GM23248 (cell line): Measurements from ENCODE around the gene QSER1. TPM values are rescaled to one million over a fixed set of nuclear protein-coding genes. Genes with fewer than 3 reads are reported as not detected.

Experiments used
- DNase-seq: peaks from one replicate; pipeline ENCODE4 v3.0.0-alpha.2; 2015
- H2AFZ ChIP-seq: fragments of 200-600 bp; sonication (generic); 2 replicates; pipeline ENCODE4 v1.6.1; 2016; ENCODE audit warnings: antibody characterized with exemption
- H3F3A ChIP-seq: fragments of 200-600 bp; sonication (generic); 2 replicates; pipeline ENCODE4 v1.6.1; 2016; ENCODE audit warnings: mild to moderate bottlenecking, antibody characterized with exemption, mixed run types; ENCODE audit not compliant: insufficient read depth
- H3K27ac ChIP-seq: fragments of 200-600 bp; sonication (generic); 2 replicates; pipeline ENCODE4 v1.5.1; 2016; ENCODE audit warnings: mild to moderate bottlenecking
- H3K27me3 ChIP-seq: fragments of 200-600 bp; sonication (generic); replicated peaks from 2 replicates; pipeline ENCODE4 v1.6.1; 2016; ENCODE audit warnings: mild to moderate bottlenecking; ENCODE audit not compliant: insufficient read depth
- H3K36me3 ChIP-seq: fragments of 200-600 bp; sonication (generic); 2 replicates; pipeline ENCODE4 v1.6.1; 2016; ENCODE audit warnings: low read depth, mild to moderate bottlenecking
- H3K4me1 ChIP-seq: fragments of 200-600 bp; sonication (generic); 2 replicates; pipeline ENCODE4 v1.6.1; 2016; ENCODE audit warnings: mild to moderate bottlenecking; ENCODE audit not compliant: insufficient read depth
- H3K4me2 ChIP-seq: fragments of 200-600 bp; sonication (generic); one replicate; pipeline ENCODE4 v1.6.1; 2016; ENCODE audit warnings: mild to moderate bottlenecking; ENCODE audit not compliant: unreplicated experiment
- H3K4me3 ChIP-seq: fragments of 200-600 bp; sonication (generic); 2 replicates; pipeline ENCODE4 v1.5.1; 2016; ENCODE audit warnings: mild to moderate bottlenecking
- H3K79me2 ChIP-seq: fragments of 200-600 bp; sonication (generic); 2 replicates; pipeline ENCODE4 v1.6.1; 2016; ENCODE audit warnings: mild to moderate bottlenecking; ENCODE audit not compliant: insufficient read depth
- H3K9ac ChIP-seq: fragments of 200-600 bp; sonication (generic); 2 replicates; pipeline ENCODE4 v1.6.1; 2016; ENCODE audit warnings: mild to moderate bottlenecking
- H3K9me2 ChIP-seq: fragments of 200-600 bp; sonication (generic); 2 replicates; pipeline ENCODE4 v1.6.1; 2016; ENCODE audit warnings: mixed run types, mild to moderate bottlenecking, moderate library complexity; ENCODE audit not compliant: insufficient read depth
- H3K9me3 ChIP-seq: fragments of 200-600 bp; sonication (generic); one replicate; pipeline ENCODE4 v1.6.1; 2017; ENCODE audit warnings: low read depth
- H4K20me1 ChIP-seq: fragments of 200-600 bp; sonication (generic); 2 replicates; pipeline ENCODE4 v1.6.0; 2016; ENCODE audit not compliant: insufficient read depth
- EZH2 ChIP-seq: fragments of 200-600 bp; sonication (generic); IDR thresholded peaks from 2 replicates; pipeline ENCODE4 v1.6.1; 2018; ENCODE audit warnings: antibody characterized with exemption, mild to moderate bottlenecking; ENCODE audit not compliant: insufficient read depth, poor library complexity, severe bottlenecking
- EZH2phosphoT487 ChIP-seq: fragments of 200-600 bp; sonication (generic); IDR thresholded peaks from 2 replicates; pipeline ENCODE4 v1.6.1; 2018; ENCODE audit warnings: antibody characterized with exemption, moderate library complexity, mild to moderate bottlenecking, low read depth; ENCODE audit not compliant: insufficient read depth
- WGBS, 2 experiments: methylation state at CpG; one replicate each; pipeline ENCODE4 v1.1.6; 2015 to 2017; ENCODE audit warnings: low lambda C conversion rate in 2 of 2, low coverage in 1 of 2; ENCODE audit errors: missing lambda C conversion rate in 2 of 2; 5-methylcytosine and 5-hydroxymethylcytosine counted together
- in situ Hi-C: fragments of 300-500 bp; cut with MboI; formaldehyde crosslinking; loops from 2 replicates; pipeline ENCODE4 v1.15.0; 2020
- polyA plus RNA-seq: library from polyadenylated mRNA; unstranded; fragments of >200 nt; fragmentation: Nextera tagmentation; extraction: Ambion mirVana; gene quantifications from 2 replicates; pipeline ENCODE4 v1.2.1, GENCODE V29; 2016
- total RNA-seq: library from RNA; depleted of rRNA; stranded (reverse); fragments of >200 nt; shearing (Covaris generic); gene quantifications from 2 replicates; pipeline ENCODE4 v1.2.3, GENCODE V29; 2014

Gene QSER1
- total and polyA plus RNA-seq, 2 experiments from 2014 or later = 4.9 to 16.5 TPM

GRCh38 chr11:32881286-32881685, 11.3 kb upstream of the QSER1 start:
- 42 to 51% methylated on average over 4 of the region's 4 CpGs for WGBS, 2 experiments
- TF ChIP-seq EZH2 (no peak), EZH2phosphoT487 (no peak)
- H3F3A ChIP-seq = no peaks in the 10 kb centered on the region
- no peaks in the 10 kb centered on the region for H3K36me3 ChIP-seq
- no peak overlapping the region for H2AFZ ChIP-seq
- H3K9ac ChIP-seq = no peak overlapping the region
- H3K4me1 ChIP-seq = no peaks in the 10 kb centered on the region
- no peaks in the 10 kb centered on the region for H3K9me2 ChIP-seq
- no peaks in the 10 kb centered on the region for H3K9me3 ChIP-seq
- 0 out of 2 replicates have a peak, but pooled peaks cover 4% of the 10 kb centered on the region for H3K27me3 ChIP-seq
- no peaks in the 10 kb centered on the region for H4K20me1 ChIP-seq
- no peak overlapping the region for H3K4me3 ChIP-seq
- in situ Hi-C loops = no loop called here
- H3K4me2 ChIP-seq = no peak overlapping the region
- H3K27ac ChIP-seq = no peak overlapping the region
- no peaks in the 10 kb centered on the region for H3K79me2 ChIP-seq
- peak; percentile 39 for DNase-seq

GRCh38 chr11:32883421-32883820, 9.2 kb upstream of the QSER1 start:
- Histone ChIP-seq H3F3A (no peaks in the 10 kb centered on the region), H3K36me3 (no peaks in the 10 kb centered on the region), H3K4me3 (no peak overlapping the region), H3K4me2 (no peak overlapping the region), H4K20me1 (no peaks in the 10 kb centered on the region), H3K79me2 (no peaks in the 10 kb centered on the region), H3K27me3 (0 out of 2 replicates have a peak, but pooled peaks cover 4% of the 10 kb centered on the region), H3K9ac (no peak overlapping the region), H2AFZ (no peak overlapping the region), H3K9me3 (no peaks in the 10 kb centered on the region), H3K27ac (no peak overlapping the region), H3K4me1 (no peaks in the 10 kb centered on the region), H3K9me2 (no peaks in the 10 kb centered on the region)
- DNase-seq = no peak
- in situ Hi-C loops = no loop called here
- 29 to 41% methylated on average over 3 of the region's 3 CpGs for WGBS, 2 experiments
- TF ChIP-seq EZH2 (no peak), EZH2phosphoT487 (no peak)

GRCh38 chr11:32884023-32884422, 8.6 kb upstream of the QSER1 start:
- WGBS, 2 experiments = 84 to 88% methylated on average over 3 of the region's 3 CpGs
- no peaks in the 10 kb centered on the region for H3K9me3 ChIP-seq
- no peaks in the 10 kb centered on the region for H3K9me2 ChIP-seq
- no peaks in the 10 kb centered on the region for H3K36me3 ChIP-seq
- H4K20me1 ChIP-seq = no peaks in the 10 kb centered on the region
- 0 out of 2 replicates have a peak, but pooled peaks cover 5% of the 10 kb centered on the region for H3K4me1 ChIP-seq
- no peak overlapping the region for H3K27ac ChIP-seq
- DNase-seq = no peak
- no peak overlapping the region for H2AFZ ChIP-seq
- TF ChIP-seq EZH2phosphoT487 (no peak), EZH2 (no peak)
- no peak overlapping the region for H3K4me2 ChIP-seq
- H3K4me3 ChIP-seq = no peak overlapping the region
- in situ Hi-C loops = no loop called here
- no peak overlapping the region for H3K9ac ChIP-seq
- H3K79me2 ChIP-seq = no peaks in the 10 kb centered on the region
- H3F3A ChIP-seq = 0 out of 2 replicates have a peak, but pooled peaks cover 5% of the 10 kb centered on the region
- H3K27me3 ChIP-seq = 0 out of 2 replicates have a peak, but pooled peaks cover 4% of the 10 kb centered on the region

GRCh38 chr11:32884770-32885384, 7.7 kb upstream of the QSER1 start:
- H3K9me3 ChIP-seq = no peaks in the 10 kb centered on the region
- DNase-seq = peak; percentile 44
- 67 to 70% methylated on average over 3 of the region's 3 CpGs for WGBS, 2 experiments
- no peak overlapping the region for H2AFZ ChIP-seq
- H3K4me3 ChIP-seq = no peak overlapping the region
- H4K20me1 ChIP-seq = no peaks in the 10 kb centered on the region
- no peak for TF ChIP-seq EZH2phosphoT487
- TF ChIP-seq EZH2 = no peak
- H3K9ac ChIP-seq = no peak overlapping the region
- no peak overlapping the region for H3K4me2 ChIP-seq
- in situ Hi-C loops = no loop called here
- H3K79me2 ChIP-seq = no peaks in the 10 kb centered on the region
- 0 out of 2 replicates have a peak, but pooled peaks cover 7% of the 10 kb centered on the region for H3K4me1 ChIP-seq
- H3K27ac ChIP-seq = no peak overlapping the region
- no peaks in the 10 kb centered on the region for H3K9me2 ChIP-seq
- H3K36me3 ChIP-seq = no peaks in the 10 kb centered on the region
- 0 out of 2 replicates have a peak, but pooled peaks cover 5% of the 10 kb centered on the region for H3F3A ChIP-seq
- H3K27me3 ChIP-seq = 0 out of 2 replicates have a peak, but pooled peaks cover 4% of the 10 kb centered on the region
